Vagina (tissue), 2 donors: Measurements from ENCODE around the gene REPS2. TPM values are rescaled to one million over a fixed set of nuclear protein-coding genes. Genes with fewer than 3 reads are reported as not detected.

Experiments
- DNase-seq, 2 donors: peaks; one replicate each; pipeline ENCODE4 v3.0.0-alpha.2; 2017; ENCODE audit errors: extremely low spot score in 2 of 2
- H3K27ac ChIP-seq: fragments of 200-600 bp; sonication (generic); one replicate; pipeline ENCODE4 v1.5.1; 2019
- H3K27me3 ChIP-seq: fragments of 200-600 bp; sonication (generic); one replicate; pipeline ENCODE4 v1.5.1; 2019
- H3K36me3 ChIP-seq, 2 donors: fragments of 200-600 bp; sonication (generic); one replicate each; pipeline ENCODE4 v1.5.1; 2017 to 2019
- H3K4me1 ChIP-seq: fragments of 200-600 bp; sonication (generic); one replicate; pipeline ENCODE4 v1.5.1; 2019
- H3K4me3 ChIP-seq, 2 donors: fragments of 200-600 bp; sonication (generic); 1 replicate in 1 of 2; 2 replicates in 1 of 2; pipeline ENCODE4 v1.5.1; 2016 to 2019
- H3K9me3 ChIP-seq: fragments of 200-600 bp; sonication (generic); one replicate; pipeline ENCODE4 v1.5.1; 2019
- CTCF ChIP-seq, 3 experiments: fragments of 450-650 bp in 2 of 3; fragments of 200-600 bp in 1 of 3; sonication (generic) in 1 of 3; IDR thresholded peaks; one replicate each; pipeline ENCODE4 v1.5.1; 2017 to 2019; ENCODE audit warnings: antibody characterized with exemption in 3 of 3, mild to moderate bottlenecking in 2 of 3, moderate library complexity in 2 of 3
- POLR2A ChIP-seq, 2 donors: fragments of 450-650 bp; IDR thresholded peaks; one replicate each; pipeline ENCODE4 v1.6.1; 2017; ENCODE audit warnings: antibody characterized with exemption in 2 of 2, mild to moderate bottlenecking in 2 of 2, moderate library complexity in 2 of 2
- POLR2AphosphoS5 ChIP-seq, 2 donors: sonication (generic); formaldehyde crosslinking; IDR thresholded peaks; one replicate each; pipeline ENCODE4 v1.9.0; 2017; ENCODE audit warnings: antibody characterized with exemption in 2 of 2, mild to moderate bottlenecking in 2 of 2, low read depth in 1 of 2; ENCODE audit not compliant: insufficient read depth in 1 of 2
- intact Hi-C: fragments of 100-400 bp; cut with DNase I; formaldehyde crosslinking; loops from one replicate; pipeline ENCODE4 v1.15.1; 2023
- total RNA-seq: library from RNA; depleted of rRNA; stranded (reverse); fragments of >200 nt; gene quantifications from one replicate; pipeline ENCODE4 v1.2.3, GENCODE V29; 2016

The REPS2 gene
- total RNA-seq, 1 donor from 2014 or later = 10.8 TPM

GRCh38 chrX:17160975-17161374, 214.5 kb downstream of the REPS2 start:
- peaks cover 8% of the 10 kb centered on the region for H3K9me3 ChIP-seq
- H3K36me3 ChIP-seq = no peaks in the 10 kb centered on the region

GRCh38 chrX:17161991-17162390, 215.5 kb downstream of the REPS2 start:
- H3K9me3 ChIP-seq = peaks cover 8% of the 10 kb centered on the region
- TF ChIP-seq CTCF (IDR thresholded peaks at IDR 0.05) = no peak
- TF ChIP-seq POLR2A (IDR thresholded peaks at IDR 0.05) = no peak
- no peak for TF ChIP-seq POLR2AphosphoS5 (IDR thresholded peaks at IDR 0.05; ENCODE audit: insufficient read depth in 1 of 2, low read depth in 1 of 2)
- no peaks in the 10 kb centered on the region for H3K27me3 ChIP-seq
- no peak for DNase-seq
- H3K4me1 ChIP-seq = no peaks in the 10 kb centered on the region
- H3K36me3 ChIP-seq = no peaks in the 10 kb centered on the region
- H3K4me3 ChIP-seq = no peak overlapping the region
- intact Hi-C loops = no loop called here
- no peak overlapping the region for H3K27ac ChIP-seq

More at GRCh38 chrX:17160975-17161374, 214.5 kb downstream of the REPS2 start:
- no peaks in the 10 kb centered on the region for H3K27me3 ChIP-seq
- DNase-seq = no peak
- intact Hi-C loops = no loop called here
- TF ChIP-seq POLR2AphosphoS5 (IDR thresholded peaks at IDR 0.05; ENCODE audit: insufficient read depth in 1 of 2, low read depth in 1 of 2) (no peak), POLR2A (IDR thresholded peaks at IDR 0.05) (no peak), CTCF (IDR thresholded peaks at IDR 0.05) (no peak)
- H3K4me1 ChIP-seq = no peaks in the 10 kb centered on the region
- H3K4me3 ChIP-seq = no peak overlapping the region
- no peak overlapping the region for H3K27ac ChIP-seq

- Histone ChIP-seq H3K27ac (no peak overlapping the region), H3K36me3 (no peaks in the 10 kb centered on the region), H3K27me3 (no peaks in the 10 kb centered on the region), H3K9me3 (peaks cover 8% of the 10 kb centered on the region), H3K4me1 (no peaks in the 10 kb centered on the region), H3K4me3 (no peak overlapping the region)
- no peak for DNase-seq
- intact Hi-C loops = no loop called here
- no peak for TF ChIP-seq POLR2A (IDR thresholded peaks at IDR 0.05)
- TF ChIP-seq POLR2AphosphoS5 (IDR thresholded peaks at IDR 0.05; ENCODE audit: insufficient read depth in 1 of 2, low read depth in 1 of 2) = no peak
- no peak for TF ChIP-seq CTCF (IDR thresholded peaks at IDR 0.05)
These were observed 217.6 kb downstream of the REPS2 start for GRCh38 chrX:17164079-17164478.

GRCh38 chrX:17164941-17165340, 218.5 kb downstream of the REPS2 start:
- TF ChIP-seq POLR2A (IDR thresholded peaks at IDR 0.05) = no peak
- no peak for TF ChIP-seq POLR2AphosphoS5 (IDR thresholded peaks at IDR 0.05; ENCODE audit: insufficient read depth in 1 of 2, low read depth in 1 of 2)
- no peak for TF ChIP-seq CTCF (IDR thresholded peaks at IDR 0.05)
- intact Hi-C loops = loop anchor here (5.0 kb wide), 1 partner anchor 233 kb away; no protein-coding TSS in a partner anchor
- H3K27ac ChIP-seq = no peak overlapping the region

GRCh38 chrX:17167915-17168314, 221.5 kb downstream of the REPS2 start:
- Histone ChIP-seq H3K36me3 (no peaks in the 10 kb centered on the region), H3K4me3 (no peak overlapping the region), H3K27me3 (no peaks in the 10 kb centered on the region), H3K4me1 (no peaks in the 10 kb centered on the region), H3K9me3 (peaks cover 8% of the 10 kb centered on the region), H3K27ac (no peak overlapping the region)
- no peak for TF ChIP-seq POLR2A (IDR thresholded peaks at IDR 0.05)
- TF ChIP-seq POLR2AphosphoS5 (IDR thresholded peaks at IDR 0.05; ENCODE audit: insufficient read depth in 1 of 2, low read depth in 1 of 2) = no peak
- TF ChIP-seq CTCF (IDR thresholded peaks at IDR 0.05) = no peak
- DNase-seq = no peak
- intact Hi-C loops = loop anchor here (5.0 kb wide), 1 partner anchor 236 kb away; no protein-coding TSS in a partner anchor

More at GRCh38 chrX:17164941-17165340, 218.5 kb downstream of the REPS2 start:
- DNase-seq = no peak
- Histone ChIP-seq H3K4me1 (no peaks in the 10 kb centered on the region), H3K27me3 (no peaks in the 10 kb centered on the region), H3K4me3 (no peak overlapping the region), H3K36me3 (no peaks in the 10 kb centered on the region), H3K9me3 (peaks cover 8% of the 10 kb centered on the region)
